BJ (cell line): ENCODE measurements around the gene BCAS3. TPM values are rescaled to one million over a fixed set of nuclear protein-coding genes. Genes with fewer than 3 reads are reported as not detected.
"Not testable (repeated sequence)": the region's sequence is repeated elsewhere in the genome, so short reads cannot be mapped to it uniquely, and the experiment has no call there.

ENCODE experiments used
- CTCF ChIA-PET: fragments of 350-600 bp; formaldehyde crosslinking; extraction: SDS; loops from one replicate; lab custom pipeline; 2021; ENCODE audit warnings: antibody characterized with exemption, inconsistent platforms; lab: Yijun Ruan, JAX
- POLR2A ChIA-PET: fragments of 300-600 bp; sonication (Branson Sonifier 250); formaldehyde crosslinking; extraction: SDS; loops from one replicate; lab custom pipeline; 2021; ENCODE audit warnings: antibody characterized with exemption; lab: Charles Lee
- DNase-seq: peaks from one replicate; pipeline ENCODE4 v3.0.0-alpha.2; 2011; ENCODE audit warnings: low read depth
- H3K27me3 ChIP-seq: 2 replicates; pipeline ENCODE4 v1.6.0; 2011; ENCODE audit warnings: low read length; ENCODE audit not compliant: control insufficient read depth, insufficient read depth
- H3K36me3 ChIP-seq: 2 replicates; pipeline ENCODE4 v1.5.1; 2011; ENCODE audit warnings: low read length; ENCODE audit not compliant: control insufficient read depth, insufficient read depth
- H3K4me3 ChIP-seq: 2 replicates; pipeline ENCODE4 v1.5.1; 2011; ENCODE audit warnings: low read depth, mild to moderate bottlenecking, control low read depth, low read length
- polyA plus RNA-seq: library from polyadenylated mRNA; depleted of rRNA; stranded (reverse); fragments of >200 nt; gene quantifications from 2 replicates; pipeline ENCODE4 v1.2.3, GENCODE V29; 2011
- TF ChIP-seq, protein P1 (sequence below): IDR thresholded peaks from 2 replicates; pipeline ENCODE4 v1.5.1; 2011; ENCODE audit warnings: low read depth, mild to moderate bottlenecking, control low read depth, inconsistent platforms, low read length, moderate library complexity; ENCODE audit not compliant: insufficient read depth

BCAS3 gene
- polyA plus RNA-seq, 1 experiment, result 19.5 TPM

GRCh38 chr17:61431594-61432311 is 754.1 kb downstream of the BCAS3 start:
- CTCF ChIA-PET, result interaction anchor here (0.6 to 2.2 kb wide), 4 partner anchors 19 to 772 kb away, joined by 3 to 8 read pairs (median 5); no protein-coding TSS in a partner anchor
- POLR2A ChIA-PET, result no interaction called here

GRCh38 chr17:61436273-61436672 is 758.6 kb downstream of the BCAS3 start:
- POLR2A ChIA-PET, result no interaction called here
- Histone ChIP-seq H3K36me3 (no peaks in the 10 kb centered on the region), H3K4me3 (no peak overlapping the region), H3K27me3 (no peaks in the 10 kb centered on the region)
- CTCF ChIA-PET, result no interaction called here
- TF ChIP-seq, protein P1, sequence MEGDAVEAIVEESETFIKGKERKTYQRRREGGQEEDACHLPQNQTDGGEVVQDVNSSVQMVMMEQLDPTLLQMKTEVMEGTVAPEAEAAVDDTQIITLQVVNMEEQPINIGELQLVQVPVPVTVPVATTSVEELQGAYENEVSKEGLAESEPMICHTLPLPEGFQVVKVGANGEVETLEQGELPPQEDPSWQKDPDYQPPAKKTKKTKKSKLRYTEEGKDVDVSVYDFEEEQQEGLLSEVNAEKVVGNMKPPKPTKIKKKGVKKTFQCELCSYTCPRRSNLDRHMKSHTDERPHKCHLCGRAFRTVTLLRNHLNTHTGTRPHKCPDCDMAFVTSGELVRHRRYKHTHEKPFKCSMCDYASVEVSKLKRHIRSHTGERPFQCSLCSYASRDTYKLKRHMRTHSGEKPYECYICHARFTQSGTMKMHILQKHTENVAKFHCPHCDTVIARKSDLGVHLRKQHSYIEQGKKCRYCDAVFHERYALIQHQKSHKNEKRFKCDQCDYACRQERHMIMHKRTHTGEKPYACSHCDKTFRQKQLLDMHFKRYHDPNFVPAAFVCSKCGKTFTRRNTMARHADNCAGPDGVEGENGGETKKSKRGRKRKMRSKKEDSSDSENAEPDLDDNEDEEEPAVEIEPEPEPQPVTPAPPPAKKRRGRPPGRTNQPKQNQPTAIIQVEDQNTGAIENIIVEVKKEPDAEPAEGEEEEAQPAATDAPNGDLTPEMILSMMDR, result no peak
- DNase-seq, result no peak

More at GRCh38 chr17:61431594-61432311, 754.1 kb downstream of the BCAS3 start:
- no peaks in the 10 kb centered on the region for H3K36me3 ChIP-seq
- no peaks in the 10 kb centered on the region for H3K27me3 ChIP-seq
- no peak for DNase-seq
- TF ChIP-seq, protein P1, result no peak
- H3K4me3 ChIP-seq, result no peak overlapping the region

- ChIA-PET CTCF (interaction anchor here (0.6 to 0.9 kb wide), 2 partner anchors 13 to 99 kb away, joined by 3 to 6 read pairs; no protein-coding TSS in a partner anchor), POLR2A (no interaction called here)
- TF ChIP-seq, protein P1, result no peak
- no peaks in the 10 kb centered on the region for H3K27me3 ChIP-seq
- no peaks in the 10 kb centered on the region for H3K36me3 ChIP-seq
- no peak overlapping the region for H3K4me3 ChIP-seq
- no peak for DNase-seq
These were observed 759.5 kb downstream of the BCAS3 start for GRCh38 chr17:61436995-61437704.

- no peak for DNase-seq
- TF ChIP-seq, protein P1, result no peak
- CTCF ChIA-PET, result no interaction called here
- Histone ChIP-seq H3K4me3 (no peak overlapping the region), H3K27me3 (0 out of 2 replicates have a peak, but pooled peaks cover 3% of the 10 kb centered on the region), H3K36me3 (no peaks in the 10 kb centered on the region)
- POLR2A ChIA-PET, result no interaction called here
These were observed 763.0 kb downstream of the BCAS3 start for GRCh38 chr17:61440697-61441096.

DNA sequence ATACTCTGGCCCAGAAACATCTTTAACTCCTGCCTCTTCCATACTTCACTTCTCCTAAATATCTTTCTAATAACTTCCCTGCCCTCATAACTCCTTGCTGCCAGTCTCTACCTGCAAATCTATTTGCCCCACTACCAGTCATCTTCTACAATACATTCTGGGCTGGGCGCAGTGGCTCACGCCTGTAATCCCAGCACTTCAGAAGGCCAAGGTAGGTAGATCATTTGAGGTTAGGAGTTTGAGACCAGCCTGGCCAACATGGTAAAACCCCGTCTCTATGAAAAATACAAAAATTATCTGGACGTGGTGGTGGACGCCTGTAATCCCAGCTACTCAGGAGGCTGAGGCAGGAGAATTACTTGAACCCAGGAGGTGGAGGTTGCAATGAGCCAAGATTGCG is 763.9 kb downstream of the BCAS3 start:
- H3K27me3 ChIP-seq, H3K36me3 ChIP-seq, CTCF ChIA-PET, H3K4me3 ChIP-seq, POLR2A ChIA-PET, DNase-seq: not testable (repeated sequence)
